ENCODE data around the gene PDE3A.
"Not testable (repeated sequence)": the region's sequence is repeated elsewhere in the genome, so short reads cannot be mapped to it uniquely, and the experiment has no call there.

The PDE3A gene

GRCh38 chr12:20372326-20373096 is 4.2 kb downstream of the PDE3A start:
- no peak for DNase-seq (ENCODE audit: extremely low read depth in 1 of 2, low read depth in 1 of 2)

- DNase-seq (ENCODE audit: extremely low read depth in 1 of 2, low read depth in 1 of 2): no peak
These were observed 6.5 kb downstream of the PDE3A start for GRCh38 chr12:20374795-20375194.

GRCh38 chr12:20375560-20375959 is 7.2 kb downstream of the PDE3A start:
- DNase-seq (ENCODE audit: extremely low read depth in 1 of 2, low read depth in 1 of 2): no peak

GRCh38 chr12:20376984-20377383 is 8.6 kb downstream of the PDE3A start:
- DNase-seq (ENCODE audit: extremely low read depth in 1 of 2, low read depth in 1 of 2): no peak

GRCh38 chr12:20377750-20378149 is 9.4 kb downstream of the PDE3A start:
- DNase-seq (ENCODE audit: extremely low read depth in 1 of 2, low read depth in 1 of 2): no peak

GRCh38 chr12:20382117-20382516 is 13.8 kb downstream of the PDE3A start:
- DNase-seq (ENCODE audit: extremely low read depth in 1 of 2, low read depth in 1 of 2): no peak

GRCh38 chr12:20383612-20384011 is 15.3 kb downstream of the PDE3A start:
- no peak for DNase-seq (ENCODE audit: extremely low read depth in 1 of 2, low read depth in 1 of 2)

- not testable (repeated sequence) for DNase-seq (ENCODE audit: extremely low read depth in 1 of 2, low read depth in 1 of 2)
These were observed 16.5 kb downstream of the PDE3A start for GRCh38 chr12:20384836-20385235.

- DNase-seq (ENCODE audit: extremely low read depth in 1 of 2, low read depth in 1 of 2): no peak
These were observed 22.5 kb downstream of the PDE3A start for GRCh38 chr12:20390846-20391245.

GRCh38 chr12:20392339-20392738 is 24.0 kb downstream of the PDE3A start:
- no peak for DNase-seq (ENCODE audit: extremely low read depth in 1 of 2, low read depth in 1 of 2)

- no peak for DNase-seq (ENCODE audit: extremely low read depth in 1 of 2, low read depth in 1 of 2)
These were observed 25.4 kb downstream of the PDE3A start for GRCh38 chr12:20393707-20394106.

- no peak for DNase-seq (ENCODE audit: extremely low read depth in 1 of 2, low read depth in 1 of 2)
These were observed 27.6 kb downstream of the PDE3A start for GRCh38 chr12:20395791-20396550.

GRCh38 chr12:20398686-20399085 is 30.3 kb downstream of the PDE3A start:
- DNase-seq (ENCODE audit: extremely low read depth in 1 of 2, low read depth in 1 of 2): no peak

GRCh38 chr12:20400003-20400402 is 31.7 kb downstream of the PDE3A start:
- DNase-seq (ENCODE audit: extremely low read depth in 1 of 2, low read depth in 1 of 2): no peak

GRCh38 chr12:20403230-20403629 is 34.9 kb downstream of the PDE3A start:
- DNase-seq (ENCODE audit: extremely low read depth in 1 of 2, low read depth in 1 of 2): no peak

GRCh38 chr12:20404576-20405346 is 36.4 kb downstream of the PDE3A start:
- no peak for DNase-seq (ENCODE audit: extremely low read depth in 1 of 2, low read depth in 1 of 2)

- no peak for DNase-seq (ENCODE audit: extremely low read depth in 1 of 2, low read depth in 1 of 2)
These were observed 41.5 kb downstream of the PDE3A start for GRCh38 chr12:20409607-20410377.

GRCh38 chr12:20410734-20411133 is 42.4 kb downstream of the PDE3A start:
- no peak for DNase-seq (ENCODE audit: extremely low read depth in 1 of 2, low read depth in 1 of 2)

- no peak for DNase-seq (ENCODE audit: extremely low read depth in 1 of 2, low read depth in 1 of 2)
These were observed 43.0 kb downstream of the PDE3A start for GRCh38 chr12:20411345-20411744.

GRCh38 chr12:20415028-20415427 is 46.7 kb downstream of the PDE3A start:
- no peak for DNase-seq (ENCODE audit: extremely low read depth in 1 of 2, low read depth in 1 of 2)

- DNase-seq (ENCODE audit: extremely low read depth in 1 of 2, low read depth in 1 of 2): no peak
These were observed 47.3 kb downstream of the PDE3A start for GRCh38 chr12:20415641-20416040.
